ENCODE measurements around the gene TNS3. TPM values are rescaled to one million over a fixed set of nuclear protein-coding genes. Genes with fewer than 3 reads are reported as not detected.
A peak's percentile ranks its signal among the peaks of the same experiment; 100 is the strongest.
"Not testable (repeated sequence)": the region's sequence is repeated elsewhere in the genome, so short reads cannot be mapped to it uniquely, and the experiment has no call there.

TNS3 gene
- total and polyA plus RNA-seq, 4 donors = 40.5 to 140 (median 86.7) TPM

DNA sequence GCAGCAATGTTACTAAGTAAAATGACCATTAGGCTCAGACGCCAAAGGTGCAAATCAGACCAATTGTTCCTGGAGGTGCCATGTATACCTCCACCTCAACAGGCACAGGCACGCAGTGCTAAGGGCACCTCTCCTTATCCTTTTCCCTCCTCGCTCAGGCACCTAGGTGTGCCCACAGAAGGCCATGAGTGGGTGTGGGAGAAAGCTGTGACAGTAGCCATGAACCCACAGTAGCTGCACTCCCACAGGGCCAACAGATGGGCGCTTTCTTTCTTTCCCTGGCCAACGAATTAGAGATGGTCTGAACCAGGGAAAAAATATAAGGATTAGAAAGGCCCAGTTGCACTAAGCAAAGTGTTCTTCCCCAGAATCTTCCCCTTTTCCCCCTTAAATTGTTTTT, 15.5 kb upstream of the TNS3 start:
- intact Hi-C loops (cut with DNase I) = no loop called here
- Histone ChIP-seq H3K4me1 (ENCODE audit: control insufficient read depth in 1 of 2, insufficient read depth in 2 of 2, low read length in 2 of 2) (no peaks in the 10 kb centered on the region), H3K4me3 (ENCODE audit: low read length in 2 of 2) (no peak overlapping the region), H3K27ac (ENCODE audit: low read depth in 1 of 2, low read length in 2 of 2) (no peak overlapping the region), H3K9me3 (ENCODE audit: control insufficient read depth, low read length) (no peaks in the 10 kb centered on the region), H3K27me3 (ENCODE audit: control insufficient read depth in 1 of 2, insufficient read depth in 2 of 2, low read length in 1 of 2) (no peaks in the 10 kb centered on the region), H3K36me3 (ENCODE audit: control insufficient read depth in 1 of 2, insufficient read depth in 2 of 2, low read length in 1 of 2) (no peaks in the 10 kb centered on the region)
- ATAC-seq (ENCODE audit: low FRiP score) = no peak
- no peak for DNase-seq
- 82 to 97% methylated on average over 5 of the region's 5 CpGs for WGBS, 2 donors

DNA sequence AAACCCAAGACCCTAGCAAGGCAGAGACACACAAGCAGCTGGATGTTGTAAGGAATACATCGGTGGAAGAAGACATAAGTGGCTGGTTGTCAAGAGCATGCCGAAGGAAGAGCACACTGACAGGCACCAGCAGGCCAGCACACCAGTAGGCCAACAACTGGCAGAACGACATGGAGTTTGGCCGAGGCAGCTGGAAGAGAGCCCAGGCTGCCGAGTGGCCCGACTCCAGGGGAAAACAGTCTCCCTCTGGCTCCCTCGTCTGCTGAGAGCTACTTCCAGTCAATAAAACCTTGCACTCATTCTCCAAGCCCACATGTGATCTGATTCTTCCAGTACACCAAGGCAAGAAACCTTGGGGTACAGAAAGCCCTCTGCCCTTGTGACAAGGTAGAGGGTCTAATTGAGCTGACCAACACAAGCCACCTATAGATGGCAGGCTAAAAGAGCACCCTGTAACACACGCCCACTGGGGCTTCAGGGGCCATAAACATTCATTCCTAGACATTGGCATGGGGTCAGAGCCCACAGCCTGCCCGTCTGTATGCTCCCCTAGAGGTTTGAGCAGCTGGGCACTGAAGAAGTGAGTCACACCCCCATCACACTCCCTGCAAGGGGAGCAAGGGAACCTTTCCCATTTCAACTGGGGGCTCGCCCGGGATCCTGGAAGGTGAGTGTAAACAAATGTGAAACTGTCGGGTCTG, 14.7 kb upstream of the TNS3 start:
- Histone ChIP-seq H3K36me3 (ENCODE audit: control insufficient read depth in 1 of 2, insufficient read depth in 2 of 2, low read length in 1 of 2) (no peaks in the 10 kb centered on the region), H3K27ac (ENCODE audit: low read depth in 1 of 2, low read length in 2 of 2) (peak overlapping the region in 1 of 2 donors; percentile 10), H3K4me1 (ENCODE audit: control insufficient read depth in 1 of 2, insufficient read depth in 2 of 2, low read length in 2 of 2) (no peaks in the 10 kb centered on the region), H3K9me3 (ENCODE audit: control insufficient read depth, low read length) (no peaks in the 10 kb centered on the region), H3K27me3 (ENCODE audit: control insufficient read depth in 1 of 2, insufficient read depth in 2 of 2, low read length in 1 of 2) (no peaks in the 10 kb centered on the region), H3K4me3 (ENCODE audit: low read length in 2 of 2) (no peak overlapping the region)
- intact Hi-C loops (cut with DNase I) = no loop called here
- WGBS, 2 donors = 36% methylated on average over 12 of the region's 12 CpGs
- ATAC-seq (ENCODE audit: low FRiP score) (peak; percentile 75), DNase-seq (peak; percentile 70 to 80)

DNA sequence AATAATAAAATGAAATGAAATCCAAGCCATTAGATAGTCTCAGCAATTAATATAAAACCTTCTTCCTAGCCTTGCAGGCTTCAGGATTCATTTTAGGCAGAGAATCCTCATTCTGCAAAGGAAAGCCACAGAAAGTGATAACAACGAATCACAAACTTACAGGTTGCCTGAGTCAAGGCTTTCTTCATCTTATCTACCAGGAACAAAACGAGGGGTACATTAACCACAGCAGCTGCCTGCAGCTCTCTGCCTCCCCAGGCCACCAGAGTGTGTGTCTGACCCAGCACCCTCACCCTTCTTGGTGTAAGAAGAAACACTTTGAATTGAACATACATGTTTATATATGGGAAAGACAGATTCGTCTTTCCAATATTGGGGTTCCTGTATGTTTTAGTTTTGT, 12.5 kb upstream of the TNS3 start:
- no peaks in the 10 kb centered on the region for H3K27me3 ChIP-seq (ENCODE audit: control insufficient read depth in 1 of 2, insufficient read depth in 2 of 2, low read length in 1 of 2)
- no peak overlapping the region for H3K27ac ChIP-seq (ENCODE audit: low read depth in 1 of 2, low read length in 2 of 2)
- ATAC-seq (ENCODE audit: low FRiP score) (no peak), DNase-seq (no peak)
- intact Hi-C loops (cut with DNase I) = no loop called here
- H3K4me3 ChIP-seq (ENCODE audit: low read length in 2 of 2) = no peak overlapping the region
- peaks cover 0 to 5% of the 10 kb centered on the region in 2 donors for H3K4me1 ChIP-seq (ENCODE audit: control insufficient read depth in 1 of 2, insufficient read depth in 2 of 2, low read length in 2 of 2)
- WGBS, 2 donors = 89 to 91% methylated on average over 3 of the region's 3 CpGs
- H3K36me3 ChIP-seq (ENCODE audit: control insufficient read depth in 1 of 2, insufficient read depth in 2 of 2, low read length in 1 of 2) = no peaks in the 10 kb centered on the region
- H3K9me3 ChIP-seq (ENCODE audit: control insufficient read depth, low read length) = no peaks in the 10 kb centered on the region

DNA sequence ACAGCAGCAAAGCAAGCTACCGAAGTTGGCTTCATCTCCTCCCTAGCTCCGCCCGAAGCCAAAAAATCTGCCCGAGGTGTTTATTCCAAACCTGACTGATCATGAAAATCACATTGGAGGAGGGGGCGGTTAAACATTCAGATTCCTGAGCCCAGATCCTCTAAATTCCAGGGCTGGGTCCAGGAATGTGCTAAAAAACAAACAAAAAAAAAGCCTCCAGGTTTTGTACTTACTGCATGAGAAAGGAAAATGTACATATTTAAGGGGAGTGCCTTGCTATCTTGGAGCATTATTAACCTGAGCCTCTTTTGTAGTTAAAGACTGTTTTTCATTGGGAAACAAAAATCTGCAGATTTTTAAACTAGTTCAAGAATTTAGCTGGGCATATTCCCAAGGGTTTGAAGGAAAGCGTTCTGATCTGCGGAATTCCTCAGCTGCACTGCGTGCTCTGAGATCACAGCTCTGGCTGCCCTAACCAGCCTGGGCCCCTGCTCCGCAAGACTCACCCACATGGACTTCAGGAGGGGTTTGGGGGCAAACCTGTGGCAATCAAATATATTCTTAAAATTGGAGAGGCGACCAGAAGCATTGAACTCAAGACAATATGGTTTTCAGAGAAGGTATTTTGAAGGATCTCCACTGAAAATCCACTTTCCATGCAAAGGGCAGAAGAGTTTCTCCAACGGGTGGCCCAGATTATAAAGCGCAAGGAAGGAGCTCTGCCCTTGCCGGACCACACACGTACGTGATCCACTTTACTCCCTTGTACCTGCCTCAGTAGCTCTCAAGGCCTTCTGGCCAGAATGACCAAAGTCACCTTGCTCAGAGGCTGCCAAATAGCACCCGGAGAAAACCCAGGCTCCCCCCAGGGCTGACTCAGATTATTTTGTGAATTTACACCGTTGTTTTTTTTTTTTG, 10.0 kb upstream of the TNS3 start:
- ATAC-seq (ENCODE audit: low FRiP score) (no peak), DNase-seq (no peak)
- no peaks in the 10 kb centered on the region for H3K9me3 ChIP-seq (ENCODE audit: control insufficient read depth, low read length)
- intact Hi-C loops (cut with DNase I) = no loop called here
- H3K4me1 ChIP-seq (ENCODE audit: control insufficient read depth in 1 of 2, insufficient read depth in 2 of 2, low read length in 2 of 2) = peaks cover 0 to 5% of the 10 kb centered on the region in 2 donors
- 19 to 30% methylated on average over 17 of the region's 17 CpGs for WGBS, 2 donors
- H3K27ac ChIP-seq (ENCODE audit: low read depth in 1 of 2, low read length in 2 of 2) = peak overlapping the region in 1 of 2 donors; percentile 81
- H3K27me3 ChIP-seq (ENCODE audit: control insufficient read depth in 1 of 2, insufficient read depth in 2 of 2, low read length in 1 of 2) = no peaks in the 10 kb centered on the region
- no peaks in the 10 kb centered on the region for H3K36me3 ChIP-seq (ENCODE audit: control insufficient read depth in 1 of 2, insufficient read depth in 2 of 2, low read length in 1 of 2)
- H3K4me3 ChIP-seq (ENCODE audit: low read length in 2 of 2) = no peak overlapping the region

DNA sequence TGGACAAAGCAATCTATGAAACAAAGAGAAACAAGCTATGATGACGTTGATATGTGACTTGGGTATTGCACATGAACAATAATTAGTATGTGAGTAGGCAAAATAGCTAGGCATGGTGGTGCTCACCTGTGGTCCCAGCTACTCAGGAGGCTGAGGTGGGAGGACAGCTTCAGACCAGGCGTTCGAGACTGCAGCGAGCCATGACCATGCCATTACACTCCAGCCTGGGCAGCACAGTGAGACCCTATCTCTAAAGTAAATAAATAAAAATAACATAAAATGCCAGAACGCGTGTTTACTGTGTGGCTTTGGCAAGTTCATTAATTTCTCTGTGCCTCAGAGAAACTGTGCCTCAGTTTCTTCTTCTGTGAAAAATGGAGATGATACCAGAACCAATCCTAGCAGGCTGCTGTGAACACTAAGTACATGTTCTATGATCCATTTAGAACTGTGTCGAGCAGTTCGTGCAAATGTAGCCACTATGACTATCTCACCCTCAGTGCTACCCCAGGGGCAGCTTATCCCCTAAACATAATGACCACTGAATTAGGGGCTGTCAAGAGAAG, 9.3 kb upstream of the TNS3 start:
- WGBS, 2 donors = 72 to 75% methylated on average over 8 of the region's 8 CpGs
- intact Hi-C loops (cut with DNase I) = no loop called here
- H3K27me3 ChIP-seq (ENCODE audit: control insufficient read depth in 1 of 2, insufficient read depth in 2 of 2, low read length in 1 of 2) = no peaks in the 10 kb centered on the region
- no peak for ATAC-seq (ENCODE audit: low FRiP score)
- H3K36me3 ChIP-seq (ENCODE audit: control insufficient read depth in 1 of 2, insufficient read depth in 2 of 2, low read length in 1 of 2) = no peaks in the 10 kb centered on the region
- no peak overlapping the region for H3K27ac ChIP-seq (ENCODE audit: low read depth in 1 of 2, low read length in 2 of 2)
- peaks cover 0 to 5% of the 10 kb centered on the region in 2 donors for H3K4me1 ChIP-seq (ENCODE audit: control insufficient read depth in 1 of 2, insufficient read depth in 2 of 2, low read length in 2 of 2)
- DNase-seq = no peak
- no peaks in the 10 kb centered on the region for H3K9me3 ChIP-seq (ENCODE audit: control insufficient read depth, low read length)
- H3K4me3 ChIP-seq (ENCODE audit: low read length in 2 of 2) = no peak overlapping the region

DNA sequence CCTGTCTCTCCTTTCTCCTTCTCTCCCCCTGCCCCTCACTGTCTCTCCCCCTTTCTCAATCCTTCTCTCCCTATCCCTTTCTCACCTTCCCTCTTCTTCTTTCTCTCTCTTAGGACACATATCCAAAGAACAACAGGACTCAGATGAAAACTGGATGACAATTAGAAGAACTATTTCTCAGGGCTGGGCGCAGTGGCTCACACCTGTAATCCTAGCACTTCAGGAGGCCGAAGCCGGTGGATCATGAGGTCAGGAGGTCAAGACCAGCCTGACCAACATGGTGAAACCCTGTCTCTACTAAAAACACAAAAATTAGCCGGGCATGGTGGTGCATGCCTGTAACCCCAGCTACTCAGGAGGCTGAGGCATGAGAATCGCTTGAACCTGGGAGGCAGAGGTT, 8.3 kb upstream of the TNS3 start:
- H3K4me3 ChIP-seq (ENCODE audit: low read length in 2 of 2); ATAC-seq (ENCODE audit: low FRiP score); H3K27ac ChIP-seq (ENCODE audit: low read depth in 1 of 2, low read length in 2 of 2); DNase-seq; H3K27me3 ChIP-seq (ENCODE audit: control insufficient read depth in 1 of 2, insufficient read depth in 2 of 2, low read length in 1 of 2); intact Hi-C loops (cut with DNase I); H3K9me3 ChIP-seq (ENCODE audit: control insufficient read depth, low read length); H3K4me1 ChIP-seq (ENCODE audit: control insufficient read depth in 1 of 2, insufficient read depth in 2 of 2, low read length in 2 of 2); H3K36me3 ChIP-seq (ENCODE audit: control insufficient read depth in 1 of 2, insufficient read depth in 2 of 2, low read length in 1 of 2): not testable (repeated sequence)
- 96 to 99% methylated on average over 5 of the region's 5 CpGs for WGBS, 2 donors

DNA sequence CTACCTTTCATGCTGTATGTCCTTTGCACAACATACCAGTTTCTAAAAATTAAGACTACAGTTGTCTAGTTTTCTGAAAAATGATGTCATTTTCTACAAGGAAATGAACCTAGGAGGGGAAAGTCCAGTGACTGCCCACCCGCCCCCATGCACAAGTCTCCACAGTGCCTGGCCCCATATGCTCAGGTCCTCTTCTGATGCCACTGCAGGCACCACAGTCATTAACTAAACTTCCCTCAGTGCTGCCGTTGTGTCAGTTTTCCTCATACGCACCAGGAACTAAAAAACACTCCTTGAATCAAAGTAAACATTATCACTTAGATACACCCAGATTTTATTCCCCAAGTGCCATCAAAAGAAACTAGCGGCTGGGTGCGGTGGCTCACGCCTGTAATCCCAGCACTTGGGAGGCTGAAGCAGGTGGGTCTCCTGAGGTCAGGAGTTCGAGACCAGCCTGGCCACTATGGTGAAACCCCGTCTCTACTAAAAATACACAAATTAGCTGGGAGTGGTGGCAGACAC, 6.9 kb upstream of the TNS3 start:
- H3K4me1 ChIP-seq (ENCODE audit: control insufficient read depth in 1 of 2, insufficient read depth in 2 of 2, low read length in 2 of 2) = peaks cover 3 to 5% of the 10 kb centered on the region in 2 donors
- ATAC-seq (ENCODE audit: low FRiP score) (no peak), DNase-seq (no peak)
- intact Hi-C loops (cut with DNase I) = loop anchor here (10.0 kb wide), 2 partner anchors 46 to 196 kb away; no protein-coding TSS in a partner anchor
- 84 to 85% methylated on average over 8 of the region's 8 CpGs for WGBS, 2 donors
- H3K27ac ChIP-seq (ENCODE audit: low read depth in 1 of 2, low read length in 2 of 2) = no peak overlapping the region
- H3K9me3 ChIP-seq (ENCODE audit: control insufficient read depth, low read length) = no peaks in the 10 kb centered on the region
- no peaks in the 10 kb centered on the region for H3K36me3 ChIP-seq (ENCODE audit: control insufficient read depth in 1 of 2, insufficient read depth in 2 of 2, low read length in 1 of 2)
- no peak overlapping the region for H3K4me3 ChIP-seq (ENCODE audit: low read length in 2 of 2)
- H3K27me3 ChIP-seq (ENCODE audit: control insufficient read depth in 1 of 2, insufficient read depth in 2 of 2, low read length in 1 of 2) = no peaks in the 10 kb centered on the region

DNA sequence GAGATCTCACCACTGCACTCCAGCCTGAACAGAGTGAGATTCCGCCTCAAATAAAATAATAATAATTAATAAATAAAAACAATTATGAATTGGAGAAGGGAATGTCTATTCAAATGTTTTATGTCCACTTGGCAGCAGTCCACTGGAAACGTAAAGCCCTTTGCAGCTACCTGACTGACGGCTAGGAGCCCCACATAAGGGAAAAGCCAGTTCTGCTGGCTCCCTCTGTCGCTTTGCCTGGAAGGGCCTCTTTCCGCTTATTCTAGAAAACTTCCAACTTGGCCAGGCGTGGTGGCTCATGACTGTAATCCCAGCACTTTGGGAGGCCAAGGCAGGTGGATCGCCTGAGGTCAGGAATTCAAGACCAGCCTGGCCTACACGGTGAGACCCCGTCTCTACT, 6.1 kb upstream of the TNS3 start:
- Histone ChIP-seq H3K9me3 (ENCODE audit: control insufficient read depth, low read length) (no peaks in the 10 kb centered on the region), H3K4me1 (ENCODE audit: control insufficient read depth in 1 of 2, insufficient read depth in 2 of 2, low read length in 2 of 2) (peaks cover 3 to 5% of the 10 kb centered on the region in 2 donors), H3K36me3 (ENCODE audit: control insufficient read depth in 1 of 2, insufficient read depth in 2 of 2, low read length in 1 of 2) (no peaks in the 10 kb centered on the region), H3K27ac (ENCODE audit: low read depth in 1 of 2, low read length in 2 of 2) (no peak overlapping the region), H3K27me3 (ENCODE audit: control insufficient read depth in 1 of 2, insufficient read depth in 2 of 2, low read length in 1 of 2) (no peaks in the 10 kb centered on the region), H3K4me3 (ENCODE audit: low read length in 2 of 2) (no peak overlapping the region)
- WGBS, 2 donors = 44 to 45% methylated on average over 9 of the region's 9 CpGs
- ATAC-seq (ENCODE audit: low FRiP score) (no peak), DNase-seq (no peak)
- intact Hi-C loops (cut with DNase I) = loop anchor here (10.0 kb wide), 2 partner anchors 47 to 197 kb away; no protein-coding TSS in a partner anchor

All from aorta (tissue), 5 donors.